H9 (cell line): ENCODE measurements around the gene TRAP1. TPM values are rescaled to one million over a fixed set of nuclear protein-coding genes. Genes with fewer than 3 reads are reported as not detected.

Experiments
- DNase-seq: peaks from one replicate; pipeline ENCODE4 v3.0.0-alpha.2; 2017
- H2AFZ ChIP-seq: one replicate; pipeline ENCODE4 v1.6.1; 2013; ENCODE audit warnings: mild to moderate bottlenecking, low read length, control low read depth, moderate library complexity
- H2AK5ac ChIP-seq: 2 replicates; pipeline ENCODE4 v1.6.1; 2013; ENCODE audit warnings: low read length, control low read depth, mixed read lengths; ENCODE audit not compliant: insufficient read length
- H2BK120ac ChIP-seq: one replicate; pipeline ENCODE4 v1.6.1; 2013; ENCODE audit warnings: low read depth, mild to moderate bottlenecking, low read length, control low read depth, inconsistent platforms; ENCODE audit not compliant: poor library complexity, severe bottlenecking
- H2BK12ac ChIP-seq: 2 replicates; pipeline ENCODE4 v1.6.1; 2013; ENCODE audit warnings: low read length, control low read depth, mixed read lengths, low read depth; ENCODE audit not compliant: insufficient read length
- H2BK15ac ChIP-seq: 2 replicates; pipeline ENCODE4 v1.6.1; 2013; ENCODE audit warnings: low read depth, low read length, control low read depth
- H2BK20ac ChIP-seq: one replicate; pipeline ENCODE4 v1.6.1; 2013; ENCODE audit warnings: low read depth, mild to moderate bottlenecking, low read length, control low read depth, inconsistent platforms; ENCODE audit not compliant: poor library complexity, severe bottlenecking
- H2BK5ac ChIP-seq: 2 replicates; pipeline ENCODE4 v1.6.1; 2013; ENCODE audit warnings: low read length, control low read depth, mixed read lengths; ENCODE audit not compliant: insufficient read length
- H3K14ac ChIP-seq: 2 replicates; pipeline ENCODE4 v1.6.1; 2013; ENCODE audit warnings: low read length, control low read depth; ENCODE audit not compliant: insufficient read depth
- H3K18ac ChIP-seq: 2 replicates; pipeline ENCODE4 v1.6.1; 2013; ENCODE audit warnings: low read depth, mild to moderate bottlenecking, mixed read lengths, low read length, control low read depth; ENCODE audit not compliant: insufficient read length
- H3K23ac ChIP-seq: 2 replicates; pipeline ENCODE4 v1.6.1; 2013; ENCODE audit warnings: low read length, control low read depth, mixed read lengths, low read depth; ENCODE audit not compliant: insufficient read length
- H3K23me2 ChIP-seq: 2 replicates; pipeline ENCODE4 v1.6.1; 2013; ENCODE audit warnings: low read depth, mild to moderate bottlenecking, mixed read lengths, low read length, control low read depth; ENCODE audit not compliant: insufficient read length, poor library complexity, severe bottlenecking
- H3K27ac ChIP-seq: 2 replicates; pipeline ENCODE4 v1.5.1; 2013; ENCODE audit warnings: low read length, control low read depth, mixed read lengths, low read depth; ENCODE audit not compliant: insufficient read length
- H3K27me3 ChIP-seq: 2 replicates; pipeline ENCODE4 v1.6.1; 2013; ENCODE audit warnings: low read length, control low read depth, inconsistent platforms; ENCODE audit not compliant: insufficient read depth
- H3K4ac ChIP-seq: 2 replicates; pipeline ENCODE4 v1.6.1; 2013; ENCODE audit warnings: low read depth, mild to moderate bottlenecking, control low read depth, inconsistent platforms, low read length, moderate library complexity
- H3K4me1 ChIP-seq: 2 replicates; pipeline ENCODE4 v1.6.1; 2013; ENCODE audit warnings: low read length, control low read depth, inconsistent platforms; ENCODE audit not compliant: insufficient read depth
- H3K4me2 ChIP-seq: 2 replicates; pipeline ENCODE4 v1.6.1; 2013; ENCODE audit warnings: low read length, control low read depth, mixed read lengths; ENCODE audit not compliant: insufficient read length, insufficient read depth
- H3K56ac ChIP-seq: 2 replicates; pipeline ENCODE4 v1.6.1; 2013; ENCODE audit warnings: low read depth, mild to moderate bottlenecking, mixed read lengths, low read length, control low read depth; ENCODE audit not compliant: insufficient read length
- H3K79me1 ChIP-seq: 2 replicates; pipeline ENCODE4 v1.6.1; 2013; ENCODE audit warnings: low read depth, mild to moderate bottlenecking, moderate library complexity, low read length, control low read depth, inconsistent platforms; ENCODE audit not compliant: insufficient read depth, poor library complexity, severe bottlenecking
- H3K79me2 ChIP-seq: 2 replicates; pipeline ENCODE4 v1.6.1; 2013; ENCODE audit warnings: low read length, control low read depth, inconsistent platforms; ENCODE audit not compliant: insufficient read depth
- H3K9ac ChIP-seq: 2 replicates; pipeline ENCODE4 v1.6.1; 2013; ENCODE audit warnings: low read length, control low read depth, mixed read lengths; ENCODE audit not compliant: insufficient read length; ENCODE audit errors: extremely low read depth
- H3K9me3 ChIP-seq: one replicate; pipeline ENCODE4 v1.6.1; 2013; ENCODE audit warnings: low read depth, low read length, inconsistent platforms; ENCODE audit not compliant: control insufficient read depth
- H3T11ph ChIP-seq: one replicate; pipeline ENCODE4 v1.6.1; 2013; ENCODE audit warnings: mild to moderate bottlenecking, low read length, control low read depth, inconsistent platforms
- H4K20me1 ChIP-seq: one replicate; pipeline ENCODE4 v1.6.1; 2013; ENCODE audit not compliant: control insufficient read depth, insufficient read length, insufficient read depth
- H4K5ac ChIP-seq: 2 replicates; pipeline ENCODE4 v1.6.1; 2013; ENCODE audit warnings: low read depth, mild to moderate bottlenecking, mixed read lengths, low read length, control low read depth; ENCODE audit not compliant: insufficient read length
- H4K8ac ChIP-seq: replicated peaks from 2 replicates; pipeline ENCODE4 v1.6.1; 2013; ENCODE audit warnings: low read length, control low read depth, mixed read lengths, low read depth; ENCODE audit not compliant: insufficient read length
- H4K91ac ChIP-seq: 2 replicates; pipeline ENCODE4 v1.6.1; 2013; ENCODE audit warnings: low read depth, mild to moderate bottlenecking, moderate library complexity, mixed read lengths, low read length, control low read depth; ENCODE audit not compliant: insufficient read length
- H3K27ac Mint-ChIP-seq, 3 experiments: 2 replicates in 2 of 3; 3 replicates in 1 of 3; pipeline ENCODE4 v1.8.0; 2020 to 2021; ENCODE audit warnings: mixed read lengths in 3 of 3, mild to moderate bottlenecking in 1 of 3, moderate library complexity in 1 of 3
- H3K27me3 Mint-ChIP-seq: 2 replicates; pipeline ENCODE4 v1.8.0; 2021; ENCODE audit warnings: low read depth, mild to moderate bottlenecking, moderate library complexity, mixed read lengths
- H3K36me3 Mint-ChIP-seq, 3 experiments: 2 replicates in 2 of 3; 3 replicates in 1 of 3; pipeline ENCODE4 v1.8.0; 2020 to 2021; ENCODE audit warnings: low read depth in 3 of 3, mixed read lengths in 3 of 3; ENCODE audit not compliant: insufficient read depth in 1 of 3
- H3K4me1 Mint-ChIP-seq, 2 experiments: 2 replicates each; pipeline ENCODE4 v1.8.0; 2020; ENCODE audit warnings: mixed read lengths in 2 of 2
- H3K4me3 Mint-ChIP-seq, 2 experiments: 2 replicates in 1 of 2; 3 replicates in 1 of 2; pipeline ENCODE4 v1.8.0; 2020 to 2021; ENCODE audit warnings: mild to moderate bottlenecking in 2 of 2, mixed read lengths in 2 of 2, moderate library complexity in 1 of 2
- H3K9me3 Mint-ChIP-seq, 2 experiments: 2 replicates in 1 of 2; 3 replicates in 1 of 2; pipeline ENCODE4 v1.8.0; 2020; ENCODE audit warnings: mild to moderate bottlenecking in 2 of 2, mixed read lengths in 2 of 2, moderate library complexity in 1 of 2
- CTCF ChIP-seq: fragments of 200-600 bp; sonication (generic); conservative IDR thresholded peaks from 3 replicates; pipeline ENCODE4 v1.8.0; 2021; ENCODE audit warnings: antibody characterized with exemption, mild to moderate bottlenecking
- WGBS: extraction: QIAGEN DNeasy Blood & Tissue Kit; methylation state at CpG from one replicate; pipeline ENCODE4 v1.1.7; 2013; ENCODE audit warnings: missing lambda C conversion rate, low lambda C conversion rate, mixed read lengths; ENCODE audit not compliant: insufficient read length; ENCODE audit errors: extremely low coverage; 5-methylcytosine and 5-hydroxymethylcytosine counted together
- total RNA-seq: library from RNA; stranded (reverse); gene quantifications from 2 replicates; pipeline ENCODE4 v1.2.1, GENCODE V29; 2021

The TRAP1 gene
- total RNA-seq, 1 experiment from 2014 or later = 211 TPM

GRCh38 chr16:3655030-3655395 is 62.3 kb downstream of the TRAP1 start:
- H3K23me2 ChIP-seq = no peaks in the 10 kb centered on the region
- Mint-ChIP-seq H3K27ac (peak overlapping the region in 2 of 3 experiments; percentile 77 to 84; a peak in 4 of 7 replicates), H3K27me3 (no peaks in the 10 kb centered on the region)

More at GRCh38 chr16:3655030-3655395, 62.3 kb downstream of the TRAP1 start:
- no peak for TF ChIP-seq CTCF
- Histone ChIP-seq H2BK5ac (no peak overlapping the region), H2AK5ac (no peak overlapping the region), H2AFZ (no peak overlapping the region), H4K91ac (no peak overlapping the region), H4K8ac (no peak overlapping the region), H3T11ph (no peak overlapping the region), H3K23ac (no peak overlapping the region), H3K14ac (no peak overlapping the region), H3K56ac (no peak overlapping the region), H3K4me2 (no peak overlapping the region), H3K79me1 (no peaks in the 10 kb centered on the region), H3K27ac (no peak overlapping the region), H2BK15ac (no peak overlapping the region), H3K4ac (no peak overlapping the region), H3K4me1 (peaks cover 2% of the 10 kb centered on the region; the same call in 1 of the 2 replicates), H4K5ac (no peak overlapping the region), H3K9ac (no peak overlapping the region), H3K27me3 (no peaks in the 10 kb centered on the region), H2BK12ac (no peak overlapping the region), H4K20me1 (peaks cover 2% of the 10 kb centered on the region), H2BK120ac (no peak overlapping the region), H3K18ac (no peak overlapping the region), H2BK20ac (no peak overlapping the region), H3K79me2 (no peaks in the 10 kb centered on the region), H3K9me3 (no peaks in the 10 kb centered on the region)
- no peak for DNase-seq
- peaks cover 20 to 26% of the 10 kb centered on the region in 2 experiments for H3K4me1 Mint-ChIP-seq
- no CpG with 5 or more reads among the region's 12 CpGs for WGBS
- no peak overlapping the region for H3K4me3 Mint-ChIP-seq
- no peaks in the 10 kb centered on the region for H3K9me3 Mint-ChIP-seq
- peaks cover 38 to 73% (median 58%) of the 10 kb centered on the region in 3 experiments for H3K36me3 Mint-ChIP-seq
